Activated effector memory CD4-positive, alpha-beta T cell treated with anti-CD3 and anti-CD28 coated beads, Interleukin-2, amount 50 U/mL, for 16 hours (primary cell): Measurements from ENCODE around the gene SPAG4.
A peak's percentile ranks its signal among the peaks of the same experiment; 100 is the strongest.

ENCODE experiments used
- DNase-seq: peaks from one replicate; pipeline ENCODE4 v3.0.0-alpha.2; 2020

The SPAG4 gene

GRCh38 chr20:35600176-35600992 is 15.2 kb upstream of the SPAG4 start:
- DNase-seq = no peak

- peak; percentile 91 for DNase-seq
These were observed 14.3 kb upstream of the SPAG4 start for GRCh38 chr20:35600993-35601973.

GRCh38 chr20:35601990-35602389 is 13.6 kb upstream of the SPAG4 start:
- DNase-seq = no peak

GRCh38 chr20:35602851-35603495 is 12.7 kb upstream of the SPAG4 start:
- DNase-seq = no peak

- DNase-seq = no peak
These were observed 11.8 kb upstream of the SPAG4 start for GRCh38 chr20:35603695-35604448.

GRCh38 chr20:35604449-35604747 is 11.2 kb upstream of the SPAG4 start:
- DNase-seq = peak; percentile 71

- no peak for DNase-seq
These were observed 9.5 kb upstream of the SPAG4 start for GRCh38 chr20:35606127-35606526.

GRCh38 chr20:35607003-35607735 is 8.5 kb upstream of the SPAG4 start:
- DNase-seq = no peak

DNA sequence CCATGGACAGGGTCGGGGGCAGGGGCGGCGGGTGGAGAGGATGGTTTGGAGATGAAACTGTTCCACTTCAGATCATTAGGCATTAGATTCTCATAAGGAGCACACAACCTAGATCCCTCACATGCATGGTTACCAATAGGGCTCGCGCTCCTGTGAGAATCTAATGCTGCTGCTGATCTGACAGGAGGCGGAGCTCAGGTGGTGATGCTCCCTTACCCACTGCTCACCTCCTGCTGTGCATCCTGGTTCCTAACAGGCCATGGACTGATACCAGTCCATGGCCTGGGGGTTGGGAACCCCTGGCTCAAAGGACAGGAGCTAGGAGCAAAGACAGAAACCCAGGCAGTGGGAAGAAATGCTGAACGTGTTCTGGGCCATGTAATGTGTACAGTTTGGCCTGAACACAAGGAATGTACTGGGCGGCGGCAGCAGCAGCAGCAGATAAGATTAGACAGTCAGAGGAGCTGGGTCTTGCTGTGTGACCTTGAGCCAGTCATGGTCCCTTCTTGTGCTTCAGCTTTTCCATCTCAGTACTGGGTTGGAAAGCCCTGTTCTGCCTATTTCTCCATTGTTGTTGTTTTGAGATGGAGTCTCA is 4.7 kb upstream of the SPAG4 start:
- no peak for DNase-seq

GRCh38 chr20:35611482-35611881 is 4.1 kb upstream of the SPAG4 start:
- DNase-seq = no peak

DNA sequence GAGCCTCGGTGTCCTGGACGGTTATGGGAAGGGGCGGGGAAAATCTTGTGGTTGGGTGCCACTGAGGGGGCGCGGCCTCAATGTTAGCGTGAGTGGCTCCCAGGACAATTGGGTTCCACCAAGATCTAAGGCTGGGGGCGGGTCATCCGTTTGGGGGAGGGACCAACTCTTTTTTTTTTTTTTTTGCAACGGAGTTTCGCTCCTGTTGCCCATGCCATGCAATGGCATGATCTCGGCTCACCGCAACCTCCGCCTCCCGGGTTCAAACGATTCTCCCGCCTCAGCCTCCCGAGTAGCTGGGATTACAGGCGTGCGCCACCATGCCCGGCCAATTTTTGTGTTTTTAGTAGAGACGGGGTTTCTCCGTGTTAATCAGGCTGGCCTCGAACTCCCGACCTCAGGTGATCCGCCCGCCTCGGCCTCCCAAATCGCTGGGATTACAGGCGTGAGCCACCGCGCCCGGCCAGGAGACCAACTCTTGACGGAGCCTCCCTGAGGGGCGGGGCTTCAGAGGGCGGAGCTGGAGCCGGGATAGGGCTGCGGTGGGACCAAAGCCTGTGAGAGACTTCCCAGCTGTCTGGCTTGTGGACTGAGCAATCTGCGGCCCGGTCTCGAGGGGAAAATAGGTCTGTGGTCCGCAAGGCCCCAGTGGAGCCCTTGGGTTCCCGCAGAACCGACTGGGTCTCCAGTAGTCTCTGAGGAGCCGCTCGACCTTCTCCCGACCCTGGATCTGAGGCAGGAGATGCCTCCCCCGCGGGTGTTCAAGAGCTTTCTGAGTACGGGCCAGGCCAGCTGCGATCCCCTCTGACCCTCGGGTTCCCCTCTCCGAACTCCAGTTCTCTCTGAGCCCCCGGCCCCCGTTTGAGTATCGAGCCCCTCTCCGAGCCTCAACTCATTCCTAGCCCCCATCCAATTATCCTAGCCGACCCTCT is 1.1 kb downstream of the SPAG4 start:
- peak; percentile 85 for DNase-seq

- DNase-seq = peak; percentile 78
These were observed 2.0 kb downstream of the SPAG4 start for GRCh38 chr20:35617397-35618262.

DNA sequence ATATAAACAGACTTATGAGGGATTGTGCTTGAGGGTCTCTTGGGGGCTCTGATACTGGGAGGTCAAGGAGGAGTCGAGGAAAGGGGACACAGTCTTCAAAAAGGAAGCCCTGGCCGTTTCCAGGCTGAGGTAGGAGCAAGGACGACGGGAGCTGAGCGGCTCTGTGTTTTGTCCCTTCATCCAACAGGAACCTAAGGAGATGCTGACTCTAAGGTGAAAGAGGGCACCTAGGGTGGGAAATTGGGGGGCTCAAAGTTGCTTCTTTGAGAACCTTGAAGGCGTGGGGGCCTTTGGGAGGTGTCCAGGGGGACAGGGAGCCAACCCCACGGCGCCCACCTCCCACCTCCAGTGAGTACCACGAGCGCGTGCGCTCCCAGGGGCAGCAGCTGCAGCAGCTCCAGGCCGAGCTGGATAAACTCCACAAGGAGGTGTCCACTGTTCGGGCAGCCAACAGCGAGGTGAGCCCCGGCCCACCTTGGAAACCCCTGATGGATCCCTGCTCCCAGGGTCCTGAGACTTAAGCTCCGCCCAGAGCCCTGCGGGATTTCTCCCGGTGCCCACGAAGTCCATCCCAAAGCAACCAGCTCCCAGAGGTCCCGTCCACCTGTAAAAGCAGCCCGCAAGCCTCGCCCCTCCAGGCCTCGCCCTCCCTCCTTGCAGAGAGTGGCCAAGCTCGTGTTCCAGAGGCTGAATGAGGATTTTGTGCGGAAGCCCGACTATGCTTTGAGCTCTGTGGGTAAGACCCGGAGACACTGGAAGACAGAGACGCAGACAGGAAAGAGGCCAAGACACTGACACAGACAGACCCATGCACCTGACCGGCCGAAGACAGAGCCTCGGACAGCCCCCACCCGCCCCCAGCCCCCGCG is 2.9 kb downstream of the SPAG4 start:
- DNase-seq = peak; percentile 67

DNA sequence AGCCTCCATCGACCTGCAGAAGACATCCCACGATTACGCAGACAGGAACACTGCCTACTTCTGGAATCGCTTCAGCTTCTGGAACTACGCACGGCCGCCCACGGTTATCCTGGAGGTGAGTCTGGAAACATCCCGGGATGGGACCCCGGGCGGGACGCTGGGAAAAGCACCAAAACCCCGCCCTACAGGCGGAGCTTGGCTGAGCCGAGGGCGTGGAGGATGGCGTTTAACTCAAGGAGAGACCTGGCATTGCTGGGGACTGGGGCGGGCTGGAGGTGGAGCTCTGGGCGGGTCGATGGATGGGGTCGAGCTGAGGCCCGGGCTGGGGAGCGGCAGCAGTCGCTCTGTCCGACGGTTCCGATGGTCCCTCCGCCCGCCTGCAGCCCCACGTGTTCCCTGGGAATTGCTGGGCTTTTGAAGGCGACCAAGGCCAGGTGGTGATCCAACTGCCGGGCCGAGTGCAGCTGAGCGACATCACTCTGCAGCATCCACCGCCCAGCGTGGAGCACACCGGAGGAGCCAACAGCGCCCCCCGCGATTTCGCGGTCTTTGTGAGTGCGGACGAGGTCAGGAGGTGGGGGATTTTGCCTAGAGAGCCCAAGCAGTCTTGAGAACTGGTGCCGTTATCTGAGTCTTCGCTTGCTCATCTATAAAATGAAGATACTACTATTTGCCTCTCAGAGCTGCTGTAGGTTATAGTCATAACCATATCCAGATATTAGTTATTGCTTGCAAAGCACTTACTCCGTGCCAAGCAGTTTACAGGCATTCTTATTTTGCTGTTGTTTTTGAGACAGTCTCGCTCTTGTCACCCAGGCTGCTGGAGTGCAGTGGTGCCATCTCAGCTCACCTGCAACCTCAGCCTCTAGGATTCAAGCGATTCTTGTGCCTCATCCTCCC is 3.8 kb downstream of the SPAG4 start:
- peak; percentile 93 for DNase-seq

GRCh38 chr20:35620818-35621559 is 5.4 kb downstream of the SPAG4 start:
- DNase-seq = no peak

- DNase-seq = no peak
These were observed 5.9 kb downstream of the SPAG4 start for GRCh38 chr20:35621560-35621946.
